GM21447 (cell line): ENCODE results near the gene GPR137C.
"Not testable (repeated sequence)": the region's sequence is repeated elsewhere in the genome, so short reads cannot be mapped to it uniquely, and the experiment has no call there.

ENCODE experiments used
- ATAC-seq: cut with Tn5 transposase; IDR thresholded peaks from one replicate; pipeline ENCODE4 v1.9.1; 2021; ENCODE audit not compliant: unreplicated experiment

The GPR137C gene

GRCh38 chr14:52558688-52559087 lies 6.1 kb downstream of the GPR137C start:
- no peak for ATAC-seq

DNA sequence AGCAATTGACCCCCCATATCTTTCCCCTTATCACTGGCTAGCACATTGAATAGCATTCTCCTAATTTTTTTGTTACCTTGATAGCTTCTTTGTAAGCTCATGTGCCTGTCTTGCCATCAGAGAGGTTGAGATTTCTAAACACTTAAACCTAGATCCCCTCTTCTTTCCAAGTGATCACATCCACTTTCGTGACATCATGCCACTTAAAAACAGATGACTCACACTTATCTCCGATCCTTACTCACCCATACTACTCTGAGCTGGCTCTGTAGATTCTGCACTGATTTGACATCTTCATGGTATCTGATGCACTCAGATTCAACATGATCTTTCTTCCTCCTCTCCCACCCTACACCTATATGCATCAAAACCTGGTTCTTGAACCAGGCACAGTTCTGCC lies 10.5 kb downstream of the GPR137C start:
- no peak for ATAC-seq

DNA sequence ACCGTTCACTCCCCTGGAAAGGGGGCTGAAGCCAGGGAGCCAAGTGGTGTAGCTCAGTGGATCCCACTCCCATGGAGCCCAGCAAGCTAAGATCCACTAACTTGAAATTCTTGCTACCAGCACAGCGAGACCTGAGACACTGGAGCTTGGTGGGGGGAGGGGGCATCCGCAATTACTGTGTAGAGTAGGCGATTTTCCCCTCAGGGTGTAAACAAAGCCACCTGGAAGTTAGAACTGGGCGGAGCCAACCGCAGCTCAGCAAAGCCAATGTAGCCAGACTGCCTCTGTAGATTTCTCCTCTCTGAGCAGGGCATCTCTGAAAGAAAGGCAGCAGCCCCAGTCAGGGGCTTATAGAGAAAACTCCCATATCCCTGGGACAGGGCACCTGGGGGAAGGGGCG lies 15.8 kb downstream of the GPR137C start:
- not testable (repeated sequence) for ATAC-seq

GRCh38 chr14:52575858-52576257 lies 23.2 kb downstream of the GPR137C start:
- no peak for ATAC-seq

- ATAC-seq, result no peak
These were observed 30.9 kb downstream of the GPR137C start for GRCh38 chr14:52583544-52583943.

DNA sequence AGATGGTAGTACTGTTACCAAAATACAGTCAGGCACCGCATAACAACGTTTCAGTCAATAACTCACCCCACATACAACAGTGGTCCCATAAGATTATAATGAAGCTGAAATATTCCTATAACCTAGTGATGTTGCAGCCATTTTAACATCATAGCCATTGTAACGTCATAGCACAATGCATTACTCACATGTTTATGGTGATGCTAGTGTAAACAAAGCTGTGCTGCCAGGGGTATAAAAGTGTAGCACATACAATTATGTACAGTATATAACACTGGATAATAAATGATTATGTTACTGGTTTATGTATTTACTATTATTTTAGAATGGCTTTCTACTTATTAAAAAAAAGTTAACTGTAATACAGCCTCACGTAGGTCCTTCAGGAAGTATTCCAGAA lies 37.0 kb downstream of the GPR137C start:
- no peak for ATAC-seq

DNA sequence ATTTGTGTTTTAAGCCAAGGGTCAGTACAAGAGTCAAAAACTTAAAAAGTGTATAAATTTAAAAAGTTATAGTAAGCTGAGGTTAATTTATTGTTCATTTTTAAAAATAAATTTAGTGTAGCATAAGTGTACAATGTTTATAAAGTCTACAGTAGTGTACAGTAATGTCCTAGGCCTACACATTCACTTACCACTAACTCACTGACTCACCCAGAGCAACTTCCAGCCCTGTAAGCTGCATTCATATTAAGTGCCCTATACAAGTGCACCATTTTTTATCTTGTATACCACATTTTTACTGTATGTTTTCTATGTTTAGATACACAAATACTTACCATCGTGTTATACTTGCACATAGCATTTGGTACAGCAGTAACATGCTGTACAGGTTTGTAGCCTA lies 37.7 kb downstream of the GPR137C start:
- no peak for ATAC-seq

DNA sequence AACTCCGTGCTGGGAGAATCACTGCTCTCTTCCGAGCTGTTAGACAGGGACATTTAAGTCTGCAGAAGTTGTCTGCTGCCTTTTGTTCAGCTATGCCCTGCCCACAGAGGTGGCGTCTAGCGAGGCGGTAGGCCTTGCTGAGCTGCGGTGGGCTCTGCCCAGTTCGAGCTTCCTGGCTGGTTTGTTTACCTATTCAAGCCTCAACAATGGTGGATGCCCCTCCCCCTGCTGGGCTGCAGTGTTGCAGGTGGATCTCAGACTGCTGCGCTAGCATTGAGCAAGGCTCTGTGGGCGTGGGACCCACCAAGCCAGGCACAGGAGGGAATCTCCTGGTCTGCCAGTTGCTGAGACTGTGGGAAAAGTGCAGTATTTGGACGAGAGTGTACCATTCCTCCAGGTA lies 43.7 kb downstream of the GPR137C start:
- ATAC-seq, result no peak

GRCh38 chr14:52596861-52597260 lies 44.2 kb downstream of the GPR137C start:
- ATAC-seq, result no peak

- ATAC-seq, result no peak
These were observed 45.9 kb downstream of the GPR137C start for GRCh38 chr14:52598568-52598967.

DNA sequence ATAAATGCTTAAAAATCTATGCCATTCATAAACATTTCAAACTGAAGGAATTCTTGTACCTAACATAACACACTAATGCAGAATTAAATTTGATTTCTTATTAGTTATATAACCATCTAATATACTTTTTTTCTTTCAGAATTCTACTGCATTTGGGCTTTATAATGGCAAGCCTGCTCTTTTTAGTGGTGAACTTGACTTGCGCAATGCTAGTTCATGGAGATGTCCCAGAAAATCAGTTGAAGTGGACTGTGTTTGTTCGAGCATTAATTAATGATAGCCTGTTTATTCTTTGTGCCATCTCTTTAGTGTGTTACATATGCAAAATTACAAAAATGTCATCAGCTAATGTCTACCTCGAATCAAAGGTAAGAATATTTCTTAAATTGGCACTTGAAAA lies 47.3 kb downstream of the GPR137C start:
- no peak for ATAC-seq

- no peak for ATAC-seq
These were observed 49.5 kb downstream of the GPR137C start for GRCh38 chr14:52602131-52602530.

DNA sequence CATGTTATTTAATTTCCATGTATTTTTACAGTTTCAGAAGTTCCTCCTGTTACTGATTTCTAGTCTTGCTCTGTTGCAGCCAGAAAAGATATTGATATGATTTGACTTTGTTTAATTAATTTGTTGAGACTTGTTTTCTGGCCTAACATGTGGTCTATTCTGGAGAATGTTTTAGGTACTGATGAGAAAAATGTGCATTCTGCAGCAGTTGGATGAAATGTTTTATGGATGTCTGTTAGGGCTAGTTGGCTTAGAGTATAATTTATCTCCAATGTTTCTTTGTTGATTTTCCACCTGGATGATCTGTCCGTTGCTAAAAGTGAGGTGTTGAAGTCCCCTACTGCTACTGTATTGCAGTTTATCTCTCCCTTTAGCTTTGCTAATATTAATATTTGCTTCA lies 54.4 kb downstream of the GPR137C start:
- ATAC-seq, result no peak

- no peak for ATAC-seq
These were observed 56.9 kb downstream of the GPR137C start for GRCh38 chr14:52609445-52610044.

- ATAC-seq, result no peak
These were observed 57.6 kb downstream of the GPR137C start for GRCh38 chr14:52610187-52610586.

GRCh38 chr14:52618602-52619001 lies 66.0 kb downstream of the GPR137C start:
- no peak for ATAC-seq

GRCh38 chr14:52619687-52620086 lies 67.1 kb downstream of the GPR137C start:
- ATAC-seq, result no peak

GRCh38 chr14:52640137-52640536 lies 87.5 kb downstream of the GPR137C start:
- ATAC-seq, result no peak

- no peak for ATAC-seq
These were observed 89.1 kb downstream of the GPR137C start for GRCh38 chr14:52641745-52642144.

- no peak for ATAC-seq
These were observed 96.9 kb downstream of the GPR137C start for GRCh38 chr14:52649511-52649910.

DNA sequence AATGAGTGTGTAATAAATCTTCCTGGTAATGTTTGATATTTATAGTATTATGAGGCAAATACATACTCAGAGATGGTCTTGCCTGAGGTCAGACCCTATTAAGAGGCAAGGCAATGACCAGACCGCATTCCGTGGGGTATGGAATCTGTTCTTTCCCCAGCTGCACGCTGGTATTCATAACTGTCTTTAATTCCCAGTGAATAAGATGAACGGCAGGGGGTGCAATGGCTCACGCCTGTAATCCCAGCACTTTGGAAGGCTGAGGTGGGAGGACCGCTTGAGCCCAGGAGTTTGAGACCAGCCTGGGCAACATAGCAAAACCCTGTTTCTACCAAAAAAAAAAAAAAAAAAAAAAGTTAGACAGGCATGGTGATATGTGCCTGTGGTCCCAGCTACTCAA lies 98.1 kb downstream of the GPR137C start:
- no peak for ATAC-seq

GRCh38 chr14:52656905-52657304 lies 104.3 kb downstream of the GPR137C start:
- ATAC-seq, result no peak

DNA sequence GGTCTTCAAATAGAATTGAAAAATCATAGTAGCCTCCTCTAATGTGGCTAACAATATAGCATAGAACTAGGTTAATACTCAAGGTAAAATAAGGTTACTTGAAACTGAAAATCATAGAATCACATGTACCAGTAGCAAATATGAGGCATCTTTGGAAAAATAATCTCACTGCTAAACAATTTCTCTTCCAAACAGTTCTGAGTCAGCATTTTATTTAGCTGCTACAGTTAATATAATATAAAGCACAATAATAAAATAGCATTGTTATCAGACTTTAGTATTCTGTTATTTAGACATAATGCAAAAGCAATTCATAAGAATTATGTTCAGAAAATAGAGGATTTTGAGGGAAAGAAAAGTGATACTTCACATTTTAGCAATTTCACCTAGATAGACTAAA lies 107.7 kb downstream of the GPR137C start:
- no peak for ATAC-seq

DNA sequence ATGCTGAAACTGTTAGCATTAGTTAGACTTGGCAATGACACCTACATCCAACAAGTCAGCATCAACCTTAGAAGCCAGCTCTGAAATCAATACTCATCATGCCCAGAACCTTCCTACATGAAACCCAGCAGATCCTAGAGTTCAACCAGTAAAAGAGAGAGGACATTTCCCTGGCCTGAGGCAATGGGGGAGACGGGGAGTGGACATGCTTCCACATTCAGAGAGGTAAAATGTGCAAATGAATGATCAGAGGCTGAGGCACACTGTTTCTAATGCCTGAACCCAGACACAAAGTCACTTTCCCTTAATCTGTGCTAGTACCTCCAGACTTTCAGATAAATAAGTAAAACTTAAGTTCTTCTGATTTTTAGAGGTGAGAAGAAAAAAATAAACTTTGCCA lies 108.2 kb downstream of the GPR137C start:
- no peak for ATAC-seq
